Fibroblast of villous mesenchyme (primary cell): ENCODE results near the gene MACROD2. TPM values are rescaled to one million over a fixed set of nuclear protein-coding genes. Genes with fewer than 3 reads are reported as not detected.
A peak's percentile ranks its signal among the peaks of the same experiment; 100 is the strongest.

ENCODE experiments used
- DNase-seq: peaks from one replicate; pipeline ENCODE4 v3.0.0-alpha.2; 2010; ENCODE audit warnings: low read depth
- H3K4me3 ChIP-seq: 2 replicates; pipeline ENCODE4 v1.5.1; 2011; ENCODE audit warnings: low read depth, mild to moderate bottlenecking, low read length
- total RNA-seq: library from RNA; depleted of rRNA; stranded (reverse); fragments of >200 nt; gene quantifications from 2 replicates; pipeline ENCODE4 v1.2.3, GENCODE V29; 2012
- TF ChIP-seq, protein P1 (sequence below): IDR thresholded peaks from 2 replicates; pipeline ENCODE4 v1.5.1; 2012; ENCODE audit warnings: low read depth, mild to moderate bottlenecking, low read length; ENCODE audit not compliant: insufficient read depth

The MACROD2 gene
- total RNA-seq, 1 donor, result 1.7 TPM

DNA sequence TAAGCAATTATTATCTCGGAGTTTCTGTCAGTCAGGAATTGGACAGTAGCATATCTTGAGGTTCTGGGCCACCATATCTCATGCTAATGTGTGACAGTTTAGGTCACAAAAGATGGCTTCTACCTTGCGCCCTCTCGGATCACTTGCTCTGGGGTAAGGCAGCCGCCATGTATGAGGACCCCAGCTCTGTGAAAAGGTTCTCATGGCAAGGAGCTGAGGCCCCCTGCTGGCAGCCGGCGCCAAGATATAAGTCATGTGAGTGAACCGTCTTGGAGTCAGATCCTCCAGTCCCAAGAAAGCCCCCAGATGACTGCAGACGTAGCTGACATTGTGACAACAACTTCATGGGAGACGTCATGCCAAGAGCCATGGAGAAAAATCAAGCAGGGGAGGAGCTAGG, 1907.2 kb downstream of the MACROD2 start:
- TF ChIP-seq, protein P1, sequence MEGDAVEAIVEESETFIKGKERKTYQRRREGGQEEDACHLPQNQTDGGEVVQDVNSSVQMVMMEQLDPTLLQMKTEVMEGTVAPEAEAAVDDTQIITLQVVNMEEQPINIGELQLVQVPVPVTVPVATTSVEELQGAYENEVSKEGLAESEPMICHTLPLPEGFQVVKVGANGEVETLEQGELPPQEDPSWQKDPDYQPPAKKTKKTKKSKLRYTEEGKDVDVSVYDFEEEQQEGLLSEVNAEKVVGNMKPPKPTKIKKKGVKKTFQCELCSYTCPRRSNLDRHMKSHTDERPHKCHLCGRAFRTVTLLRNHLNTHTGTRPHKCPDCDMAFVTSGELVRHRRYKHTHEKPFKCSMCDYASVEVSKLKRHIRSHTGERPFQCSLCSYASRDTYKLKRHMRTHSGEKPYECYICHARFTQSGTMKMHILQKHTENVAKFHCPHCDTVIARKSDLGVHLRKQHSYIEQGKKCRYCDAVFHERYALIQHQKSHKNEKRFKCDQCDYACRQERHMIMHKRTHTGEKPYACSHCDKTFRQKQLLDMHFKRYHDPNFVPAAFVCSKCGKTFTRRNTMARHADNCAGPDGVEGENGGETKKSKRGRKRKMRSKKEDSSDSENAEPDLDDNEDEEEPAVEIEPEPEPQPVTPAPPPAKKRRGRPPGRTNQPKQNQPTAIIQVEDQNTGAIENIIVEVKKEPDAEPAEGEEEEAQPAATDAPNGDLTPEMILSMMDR, result no peak
- DNase-seq, result no peak
- no peak overlapping the region for H3K4me3 ChIP-seq

DNA sequence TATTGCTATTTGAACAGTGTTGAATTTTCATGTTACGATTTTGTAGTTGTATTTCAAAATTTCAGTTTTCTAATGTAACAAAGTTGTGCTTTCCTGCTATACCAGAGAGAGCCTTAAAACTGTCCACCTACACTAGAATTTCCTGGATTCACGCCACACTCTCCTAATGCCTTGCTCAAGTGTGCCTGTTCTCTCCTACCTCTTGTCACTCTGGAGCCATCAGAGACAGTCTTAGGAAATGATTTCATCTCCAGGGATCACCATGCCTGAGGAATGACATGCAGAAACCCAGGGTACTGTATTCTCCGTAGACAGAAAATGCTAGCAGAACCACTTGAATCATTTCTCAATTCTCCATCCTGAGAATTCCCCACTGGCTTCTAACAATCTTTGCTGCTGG, 1910.3 kb downstream of the MACROD2 start:
- TF ChIP-seq, protein P1, result no peak
- no peak overlapping the region for H3K4me3 ChIP-seq
- no peak for DNase-seq

DNA sequence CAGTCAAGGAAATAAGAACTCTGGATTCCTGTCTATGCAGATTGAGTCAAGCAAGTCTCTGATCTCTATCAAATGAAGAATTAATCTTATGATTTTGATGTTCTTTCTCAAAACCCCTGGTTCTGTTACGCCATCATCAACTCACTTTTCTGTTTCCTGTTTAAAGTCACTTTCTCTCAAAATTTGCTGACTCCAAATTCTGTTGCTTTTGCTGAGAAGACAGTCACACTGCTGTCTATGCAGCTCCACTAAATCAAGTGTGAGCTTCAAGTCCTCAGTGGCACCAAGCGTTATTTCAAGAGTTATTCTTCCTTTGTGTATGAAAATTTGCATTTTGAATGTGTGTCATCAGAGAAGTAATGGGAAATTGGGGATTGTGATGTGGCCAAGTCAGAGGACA, 1914.7 kb downstream of the MACROD2 start:
- TF ChIP-seq, protein P1, result no peak
- H3K4me3 ChIP-seq, result no peak overlapping the region
- DNase-seq, result no peak

DNA sequence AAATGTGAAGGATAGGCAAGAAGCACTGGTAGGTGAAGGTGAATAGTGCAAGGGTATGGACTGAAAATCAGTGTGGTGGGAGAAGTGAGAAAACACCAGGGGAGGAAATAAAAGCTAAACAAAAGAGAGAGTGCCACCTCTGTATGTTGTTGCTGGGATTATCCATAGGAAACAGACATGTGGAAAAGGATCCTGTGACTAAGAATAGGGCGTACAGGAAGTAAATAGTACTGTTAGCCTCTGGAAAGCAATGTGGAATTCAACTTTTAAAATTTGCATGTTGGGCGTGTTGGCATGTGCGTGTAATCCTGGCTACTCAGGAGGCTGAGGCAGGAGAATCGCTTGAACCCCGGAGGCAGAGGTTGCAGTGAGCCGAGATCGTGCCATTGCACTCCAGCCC, 1916.3 kb downstream of the MACROD2 start:
- no peak for DNase-seq
- TF ChIP-seq, protein P1, result no peak
- H3K4me3 ChIP-seq, result no peak overlapping the region

DNA sequence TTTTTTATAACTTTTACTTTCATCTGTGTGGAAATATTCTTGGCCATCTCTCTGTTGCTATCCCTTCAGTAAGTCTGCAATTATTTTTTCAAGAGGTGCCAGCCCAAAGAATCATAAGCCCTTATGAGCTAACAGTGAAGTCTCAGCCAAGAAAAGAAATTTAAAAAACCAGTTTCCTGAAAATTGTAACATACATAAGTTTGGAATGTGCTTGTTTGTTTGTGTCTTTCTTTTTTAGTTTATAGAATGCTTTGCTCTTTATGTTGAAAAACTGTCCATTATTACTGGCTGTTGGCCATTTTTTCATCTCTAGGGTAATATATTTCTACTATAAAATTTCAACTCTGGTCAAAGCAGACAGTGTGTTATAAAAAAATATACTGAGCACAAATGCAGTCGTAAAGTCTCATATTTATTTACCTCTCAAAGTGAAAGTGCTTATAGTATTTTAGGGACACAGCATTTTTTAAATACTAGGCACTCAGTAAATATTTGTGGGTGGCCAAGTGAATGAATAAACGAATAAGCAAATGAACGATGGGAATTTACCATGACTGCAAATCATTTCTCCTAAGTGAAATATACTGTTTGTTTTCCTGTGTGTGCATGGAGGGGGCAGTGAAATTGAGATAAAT, 1918.2 kb downstream of the MACROD2 start:
- no peak overlapping the region for H3K4me3 ChIP-seq
- DNase-seq, result no peak
- TF ChIP-seq, protein P1, result no peak

DNA sequence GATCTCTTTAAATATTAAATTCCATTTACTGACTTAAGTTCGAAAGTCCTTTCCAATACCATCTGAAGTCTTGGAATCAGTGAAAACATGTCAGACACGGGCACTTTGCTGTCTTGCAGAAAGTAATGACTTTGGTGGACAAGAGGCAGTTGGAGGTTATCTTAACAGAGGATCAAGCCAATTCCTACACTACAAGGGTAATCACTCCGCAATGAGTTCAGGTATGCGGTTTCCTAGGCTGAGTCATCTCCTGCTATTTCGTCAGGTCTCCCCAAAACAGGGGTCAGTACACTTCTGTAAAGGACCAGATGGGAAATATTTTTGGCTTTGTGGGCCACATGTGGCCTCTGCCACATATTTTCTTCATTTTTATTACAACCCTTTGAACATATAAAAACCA, 1921.3 kb downstream of the MACROD2 start:
- TF ChIP-seq, protein P1, result no peak
- peak; percentile 14 for DNase-seq
- H3K4me3 ChIP-seq, result no peak overlapping the region

DNA sequence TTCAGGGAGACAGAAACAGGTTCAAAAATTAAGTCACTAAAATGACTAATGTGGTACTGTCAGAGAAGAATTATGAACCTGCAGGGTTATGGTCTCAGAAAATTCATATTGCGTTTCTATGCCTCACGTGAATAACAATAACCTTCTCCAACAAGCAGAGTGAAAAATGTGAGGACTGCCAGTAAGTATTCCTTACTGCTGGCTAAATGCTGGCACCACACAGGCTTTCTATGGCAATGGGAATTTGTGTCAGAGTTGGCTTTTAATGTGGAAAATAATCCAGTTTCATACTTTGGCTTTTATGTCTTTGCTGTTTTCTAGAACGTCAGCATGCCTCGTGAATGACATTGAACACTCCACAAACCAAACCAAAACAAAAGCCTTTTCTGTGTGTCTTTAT, 1922.0 kb downstream of the MACROD2 start:
- TF ChIP-seq, protein P1, result no peak
- H3K4me3 ChIP-seq, result no peak overlapping the region
- DNase-seq, result peak; percentile 42
